Esophagus muscularis mucosa (tissue), 3 donors: ENCODE data around the gene TMC4.

Experiments used
- CTCF ChIP-seq, 3 experiments: fragments of 200-600 bp in 2 of 3; fragments of 450-650 bp in 1 of 3; sonication (generic) in 2 of 3; IDR thresholded peaks; one replicate each; pipeline ENCODE4 v1.5.1; 2017 to 2019; ENCODE audit warnings: antibody characterized with exemption in 3 of 3, mild to moderate bottlenecking in 2 of 3, moderate library complexity in 1 of 3
- POLR2AphosphoS5 ChIP-seq, 2 donors: sonication (generic); formaldehyde crosslinking; IDR thresholded peaks; one replicate each; pipeline ENCODE4 v1.6.1; 2017; ENCODE audit warnings: antibody characterized with exemption in 2 of 2

GRCh38 chr19:54208784-54209057 is 35.8 kb upstream of the TMC4 start:
- TF ChIP-seq CTCF (IDR thresholded peaks at IDR 0.05) (no peak), POLR2AphosphoS5 (IDR thresholded peaks at IDR 0.05) (no peak)
